Measurements from ENCODE around the gene TMEM248. TPM values are rescaled to one million over a fixed set of nuclear protein-coding genes. Genes with fewer than 3 reads are reported as not detected.

Gene TMEM248, protein sequence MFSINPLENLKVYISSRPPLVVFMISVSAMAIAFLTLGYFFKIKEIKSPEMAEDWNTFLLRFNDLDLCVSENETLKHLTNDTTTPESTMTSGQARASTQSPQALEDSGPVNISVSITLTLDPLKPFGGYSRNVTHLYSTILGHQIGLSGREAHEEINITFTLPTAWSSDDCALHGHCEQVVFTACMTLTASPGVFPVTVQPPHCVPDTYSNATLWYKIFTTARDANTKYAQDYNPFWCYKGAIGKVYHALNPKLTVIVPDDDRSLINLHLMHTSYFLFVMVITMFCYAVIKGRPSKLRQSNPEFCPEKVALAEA
- total RNA-seq (2014; rRNA removed; shearing (Covaris generic)) (63.5 and 73.7 TPM in 2 replicates), polyA plus RNA-seq (2016; fragmentation: Nextera tagmentation; extraction: Ambion mirVana) (35.3 and 40.2 TPM in 2 replicates)
- long read RNA-seq, full-length matches to known transcripts = 21 of 23 reads
- long read RNA-seq, partial matches to known transcripts = 0 of 23 reads
- long read RNA-seq, other reads (novel, unspliced or antisense) = 2 of 23 reads

DNA sequence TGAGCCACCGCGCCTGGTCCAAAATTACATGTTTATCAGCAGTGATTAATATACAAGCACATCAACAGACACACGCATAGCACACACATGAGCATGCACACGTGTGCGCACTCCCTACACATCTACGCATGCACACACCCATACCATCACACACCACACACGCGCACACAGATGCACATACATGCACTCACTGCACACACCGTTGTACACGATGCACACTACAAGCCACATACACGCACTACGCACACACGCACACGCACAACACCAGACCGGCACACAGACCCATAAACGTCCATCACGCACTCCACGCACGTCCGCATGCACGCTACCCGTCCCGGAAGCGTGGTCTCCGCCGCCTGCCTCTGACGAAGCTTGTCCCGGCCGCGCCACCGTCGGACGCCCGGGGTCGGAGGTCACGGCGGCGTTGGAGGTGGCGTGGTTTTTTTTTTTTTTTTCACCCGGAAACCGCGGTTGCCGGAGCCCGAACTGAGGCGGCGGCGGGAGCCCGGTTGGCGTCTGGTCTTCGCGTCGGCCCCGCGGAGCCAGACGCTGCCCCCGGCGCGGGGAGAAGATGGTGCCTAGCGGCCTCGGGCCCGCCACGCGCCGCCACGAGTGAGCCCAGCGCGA, at the start of gene TMEM248:
TSS of gene TMEM248 (plus strand) at position 457 of the 627 bp plus-strand sequence. CDS start 20,641 bp downstream, outside the sequence.
- H3K27ac Mint-ChIP-seq = peak within 1 kb of the TSS; percentile 94

DNA sequence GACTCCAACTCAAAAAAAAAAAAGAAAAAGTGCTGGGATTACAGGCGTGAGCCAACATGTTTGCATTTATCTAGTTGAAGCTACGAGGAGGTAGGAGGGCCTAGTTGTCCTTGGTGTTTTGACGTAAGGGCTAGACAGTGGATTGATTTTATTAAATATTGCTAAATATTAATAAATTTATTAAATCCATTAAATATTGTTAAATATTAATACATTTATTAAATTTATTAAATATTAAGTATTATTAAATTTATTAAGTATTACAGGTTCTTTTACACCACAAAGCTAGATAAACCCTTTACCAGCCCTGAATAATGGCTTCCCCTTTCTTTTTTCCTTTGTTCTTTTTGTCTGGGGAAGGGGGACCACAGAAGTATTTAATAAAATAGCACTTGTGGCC, 47.5 kb upstream of the TMEM248 start:
- no peaks in the 10 kb centered on the region for H3K36me3 ChIP-seq (ENCODE audit: insufficient read depth)
- no peaks in the 10 kb centered on the region; the same call in 2 of the 3 replicates for H3K9me3 Mint-ChIP-seq
- no peaks in the 10 kb centered on the region for H4K20me1 ChIP-seq (replicated peaks; ENCODE audit: insufficient read depth)
- no peak overlapping the region for H2AFZ ChIP-seq
- no peaks in the 10 kb centered on the region for H3K27me3 Mint-ChIP-seq (ENCODE audit: insufficient read depth, low read depth, poor library complexity)
- peaks cover 27% of the 10 kb centered on the region for H3K36me3 Mint-ChIP-seq (ENCODE audit: low read depth)
- no peak for ATAC-seq
- no peak overlapping the region for H3K27ac ChIP-seq (ENCODE audit: low read depth)
- H3F3A ChIP-seq (replicated peaks; ENCODE audit: low read depth) = no peaks in the 10 kb centered on the region
- H3K27me3 ChIP-seq (ENCODE audit: insufficient read depth) = no peaks in the 10 kb centered on the region
- H3K4me1 ChIP-seq (ENCODE audit: insufficient read depth) = no peaks in the 10 kb centered on the region
- no peak overlapping the region for H3K4me2 ChIP-seq
- no peak overlapping the region for H3K27ac Mint-ChIP-seq
- DNase-seq (ENCODE audit: low spot score) = no peak
- no peak overlapping the region for H3K4me3 Mint-ChIP-seq
- peaks cover 5% of the 10 kb centered on the region for H3K4me1 Mint-ChIP-seq
- H3K4me3 ChIP-seq = no peak overlapping the region
- no peaks in the 10 kb centered on the region for H3K79me2 ChIP-seq (replicated peaks; ENCODE audit: insufficient read depth)
- 0 out of 2 replicates have a peak, but pooled peaks cover 6% of the 10 kb centered on the region for H3K9me2 ChIP-seq (ENCODE audit: insufficient read depth)
- TF ChIP-seq EZH2 (IDR thresholded peaks at IDR 0.05; ENCODE audit: low read depth, unreplicated experiment) (no peak), NANOG (IDR thresholded peaks at IDR 0.05; ENCODE audit: borderline replicate concordance) (no peak)
- TF ChIP-seq, protein P1, sequence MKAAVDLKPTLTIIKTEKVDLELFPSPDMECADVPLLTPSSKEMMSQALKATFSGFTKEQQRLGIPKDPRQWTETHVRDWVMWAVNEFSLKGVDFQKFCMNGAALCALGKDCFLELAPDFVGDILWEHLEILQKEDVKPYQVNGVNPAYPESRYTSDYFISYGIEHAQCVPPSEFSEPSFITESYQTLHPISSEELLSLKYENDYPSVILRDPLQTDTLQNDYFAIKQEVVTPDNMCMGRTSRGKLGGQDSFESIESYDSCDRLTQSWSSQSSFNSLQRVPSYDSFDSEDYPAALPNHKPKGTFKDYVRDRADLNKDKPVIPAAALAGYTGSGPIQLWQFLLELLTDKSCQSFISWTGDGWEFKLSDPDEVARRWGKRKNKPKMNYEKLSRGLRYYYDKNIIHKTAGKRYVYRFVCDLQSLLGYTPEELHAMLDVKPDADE (IDR thresholded peaks at IDR 0.05) = no peak
- TF ChIP-seq, protein P2, sequence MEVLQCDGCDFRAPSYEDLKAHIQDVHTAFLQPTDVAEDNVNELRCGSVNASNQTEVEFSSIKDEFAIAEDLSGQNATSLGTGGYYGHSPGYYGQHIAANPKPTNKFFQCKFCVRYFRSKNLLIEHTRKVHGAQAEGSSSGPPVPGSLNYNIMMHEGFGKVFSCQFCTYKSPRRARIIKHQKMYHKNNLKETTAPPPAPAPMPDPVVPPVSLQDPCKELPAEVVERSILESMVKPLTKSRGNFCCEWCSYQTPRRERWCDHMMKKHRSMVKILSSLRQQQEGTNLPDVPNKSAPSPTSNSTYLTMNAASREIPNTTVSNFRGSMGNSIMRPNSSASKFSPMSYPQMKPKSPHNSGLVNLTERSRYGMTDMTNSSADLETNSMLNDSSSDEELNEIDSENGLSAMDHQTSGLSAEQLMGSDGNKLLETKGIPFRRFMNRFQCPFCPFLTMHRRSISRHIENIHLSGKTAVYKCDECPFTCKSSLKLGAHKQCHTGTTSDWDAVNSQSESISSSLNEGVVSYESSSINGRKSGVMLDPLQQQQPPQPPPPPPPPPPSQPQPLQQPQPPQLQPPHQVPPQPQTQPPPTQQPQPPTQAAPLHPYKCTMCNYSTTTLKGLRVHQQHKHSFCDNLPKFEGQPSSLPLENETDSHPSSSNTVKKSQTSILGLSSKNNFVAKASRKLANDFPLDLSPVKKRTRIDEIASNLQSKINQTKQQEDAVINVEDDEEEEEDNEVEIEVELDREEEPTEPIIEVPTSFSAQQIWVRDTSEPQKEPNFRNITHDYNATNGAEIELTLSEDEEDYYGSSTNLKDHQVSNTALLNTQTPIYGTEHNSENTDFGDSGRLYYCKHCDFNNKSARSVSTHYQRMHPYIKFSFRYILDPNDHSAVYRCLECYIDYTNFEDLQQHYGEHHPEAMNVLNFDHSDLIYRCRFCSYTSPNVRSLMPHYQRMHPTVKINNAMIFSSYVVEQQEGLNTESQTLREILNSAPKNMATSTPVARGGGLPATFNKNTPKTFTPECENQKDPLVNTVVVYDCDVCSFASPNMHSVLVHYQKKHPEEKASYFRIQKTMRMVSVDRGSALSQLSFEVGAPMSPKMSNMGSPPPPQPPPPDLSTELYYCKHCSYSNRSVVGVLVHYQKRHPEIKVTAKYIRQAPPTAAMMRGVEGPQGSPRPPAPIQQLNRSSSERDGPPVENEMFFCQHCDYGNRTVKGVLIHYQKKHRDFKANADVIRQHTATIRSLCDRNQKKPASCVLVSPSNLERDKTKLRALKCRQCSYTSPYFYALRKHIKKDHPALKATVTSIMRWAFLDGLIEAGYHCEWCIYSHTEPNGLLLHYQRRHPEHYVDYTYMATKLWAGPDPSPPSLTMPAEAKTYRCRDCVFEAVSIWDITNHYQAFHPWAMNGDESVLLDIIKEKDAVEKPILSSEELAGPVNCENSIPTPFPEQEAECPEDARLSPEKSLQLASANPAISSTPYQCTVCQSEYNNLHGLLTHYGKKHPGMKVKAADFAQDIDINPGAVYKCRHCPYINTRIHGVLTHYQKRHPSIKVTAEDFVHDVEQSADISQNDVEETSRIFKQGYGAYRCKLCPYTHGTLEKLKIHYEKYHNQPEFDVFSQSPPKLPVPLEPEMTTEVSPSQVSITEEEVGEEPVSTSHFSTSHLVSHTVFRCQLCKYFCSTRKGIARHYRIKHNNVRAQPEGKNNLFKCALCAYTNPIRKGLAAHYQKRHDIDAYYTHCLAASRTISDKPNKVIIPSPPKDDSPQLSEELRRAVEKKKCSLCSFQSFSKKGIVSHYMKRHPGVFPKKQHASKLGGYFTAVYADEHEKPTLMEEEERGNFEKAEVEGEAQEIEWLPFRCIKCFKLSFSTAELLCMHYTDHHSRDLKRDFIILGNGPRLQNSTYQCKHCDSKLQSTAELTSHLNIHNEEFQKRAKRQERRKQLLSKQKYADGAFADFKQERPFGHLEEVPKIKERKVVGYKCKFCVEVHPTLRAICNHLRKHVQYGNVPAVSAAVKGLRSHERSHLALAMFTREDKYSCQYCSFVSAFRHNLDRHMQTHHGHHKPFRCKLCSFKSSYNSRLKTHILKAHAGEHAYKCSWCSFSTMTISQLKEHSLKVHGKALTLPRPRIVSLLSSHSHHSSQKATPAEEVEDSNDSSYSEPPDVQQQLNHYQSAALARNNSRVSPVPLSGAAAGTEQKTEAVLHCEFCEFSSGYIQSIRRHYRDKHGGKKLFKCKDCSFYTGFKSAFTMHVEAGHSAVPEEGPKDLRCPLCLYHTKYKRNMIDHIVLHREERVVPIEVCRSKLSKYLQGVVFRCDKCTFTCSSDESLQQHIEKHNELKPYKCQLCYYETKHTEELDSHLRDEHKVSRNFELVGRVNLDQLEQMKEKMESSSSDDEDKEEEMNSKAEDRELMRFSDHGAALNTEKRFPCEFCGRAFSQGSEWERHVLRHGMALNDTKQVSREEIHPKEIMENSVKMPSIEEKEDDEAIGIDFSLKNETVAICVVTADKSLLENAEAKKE (CRISPR knock-in tag; IDR thresholded peaks at IDR 0.05) = no peak
- TF ChIP-seq, protein P3, sequence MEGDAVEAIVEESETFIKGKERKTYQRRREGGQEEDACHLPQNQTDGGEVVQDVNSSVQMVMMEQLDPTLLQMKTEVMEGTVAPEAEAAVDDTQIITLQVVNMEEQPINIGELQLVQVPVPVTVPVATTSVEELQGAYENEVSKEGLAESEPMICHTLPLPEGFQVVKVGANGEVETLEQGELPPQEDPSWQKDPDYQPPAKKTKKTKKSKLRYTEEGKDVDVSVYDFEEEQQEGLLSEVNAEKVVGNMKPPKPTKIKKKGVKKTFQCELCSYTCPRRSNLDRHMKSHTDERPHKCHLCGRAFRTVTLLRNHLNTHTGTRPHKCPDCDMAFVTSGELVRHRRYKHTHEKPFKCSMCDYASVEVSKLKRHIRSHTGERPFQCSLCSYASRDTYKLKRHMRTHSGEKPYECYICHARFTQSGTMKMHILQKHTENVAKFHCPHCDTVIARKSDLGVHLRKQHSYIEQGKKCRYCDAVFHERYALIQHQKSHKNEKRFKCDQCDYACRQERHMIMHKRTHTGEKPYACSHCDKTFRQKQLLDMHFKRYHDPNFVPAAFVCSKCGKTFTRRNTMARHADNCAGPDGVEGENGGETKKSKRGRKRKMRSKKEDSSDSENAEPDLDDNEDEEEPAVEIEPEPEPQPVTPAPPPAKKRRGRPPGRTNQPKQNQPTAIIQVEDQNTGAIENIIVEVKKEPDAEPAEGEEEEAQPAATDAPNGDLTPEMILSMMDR (conservative IDR thresholded peaks at IDR 0.05; ENCODE audit: low read depth in 2 of 2) = no peak

More for the DNA sequence above, at the start of gene TMEM248:
- Mint-ChIP-seq H3K36me3 (ENCODE audit: low read depth) (peaks cover 4% of the 10 kb centered on the region; the same call in 2 of the 3 replicates), H3K27me3 (ENCODE audit: insufficient read depth, low read depth, poor library complexity) (no peaks in the 10 kb centered on the region), H3K9me3 (0 out of 3 replicates have a peak, but pooled peaks cover 3% of the 10 kb centered on the region), H3K4me3 (peak within 1 kb of the TSS; percentile 95), H3K4me1 (peaks cover 11% of the 10 kb centered on the region; the same call in 2 of the 3 replicates)
- peaks cover 8% of the 10 kb centered on the region for H3K4me1 ChIP-seq (ENCODE audit: insufficient read depth)
- no peaks in the 10 kb centered on the region for H3K36me3 ChIP-seq (ENCODE audit: insufficient read depth)
- peaks cover 7% of the 10 kb centered on the region; the same call in 1 of the 2 replicates for H3F3A ChIP-seq (replicated peaks; ENCODE audit: low read depth)
- peak within 1 kb of the TSS; percentile 99 for H2AFZ ChIP-seq
- TF ChIP-seq CREB1 (CRISPR knock-in tag; IDR thresholded peaks at IDR 0.05; ENCODE audit: low read depth) (peak; percentile 55; the same call in 1 of the 2 replicates), EZH2 (IDR thresholded peaks at IDR 0.05; ENCODE audit: low read depth, unreplicated experiment) (no peak), POLR2AphosphoS5 (IDR thresholded peaks at IDR 0.05; ENCODE audit: low read depth) (peak; percentile 81), ZNF331 (CRISPR knock-in tag; IDR thresholded peaks at IDR 0.05; ENCODE audit: low read depth) (no peak)
- TF ChIP-seq, protein P1 (IDR thresholded peaks at IDR 0.05) = peak; percentile 86
- H3K4me2 ChIP-seq = peak within 1 kb of the TSS; percentile 96
- peaks cover 53% of the 10 kb centered on the region for H3K79me2 ChIP-seq (replicated peaks; ENCODE audit: insufficient read depth)
- DNase-seq (ENCODE audit: low spot score) (peak; percentile 75), ATAC-seq (peak; percentile 66)
- no peaks in the 10 kb centered on the region for H3K9me2 ChIP-seq (ENCODE audit: insufficient read depth)
- H4K20me1 ChIP-seq (replicated peaks; ENCODE audit: insufficient read depth) = peaks cover 7% of the 10 kb centered on the region
- peak within 1 kb of the TSS; percentile 42; the same call in 1 of the 2 replicates for H3K27ac ChIP-seq (ENCODE audit: low read depth)
- peak within 1 kb of the TSS; percentile 81 for H3K4me3 ChIP-seq
- H3K27me3 ChIP-seq (ENCODE audit: insufficient read depth) = no peaks in the 10 kb centered on the region
